ENCODE data around the gene TNKS2.

TNKS2 gene

GRCh38 chr10:91884536-91884935, 86.3 kb downstream of the TNKS2 start:
- no peak for DNase-seq (ENCODE audit: low read depth in 1 of 2, low spot score in 1 of 2)
- TF ChIP-seq GABPA (IDR thresholded peaks at IDR 0.05; ENCODE audit: low read depth) (no peak), POLR2AphosphoS5 (IDR thresholded peaks at IDR 0.05; ENCODE audit: low read depth) (no peak), SPI1 (IDR thresholded peaks at IDR 0.05; ENCODE audit: borderline replicate concordance, low read depth) (no peak), CTCF (IDR thresholded peaks at IDR 0.05; ENCODE audit: insufficient read depth, low read length) (no peak), REST (IDR thresholded peaks at IDR 0.05; ENCODE audit: insufficient replicate concordance, low read depth) (no peak)
- Histone ChIP-seq H3K4me3 (replicated peaks; ENCODE audit: insufficient read depth, low read length) (no peak overlapping the region), H3K27me3 (ENCODE audit: insufficient read depth, poor library complexity, severe bottlenecking) (peaks cover 9% of the 10 kb centered on the region), H3K27ac (replicated peaks) (no peak overlapping the region)

GRCh38 chr10:91885362-91886079, 87.3 kb downstream of the TNKS2 start:
- Histone ChIP-seq H3K27ac (replicated peaks) (no peak overlapping the region), H3K27me3 (ENCODE audit: insufficient read depth, poor library complexity, severe bottlenecking) (peaks cover 9% of the 10 kb centered on the region), H3K4me3 (replicated peaks; ENCODE audit: insufficient read depth, low read length) (no peak overlapping the region)
- TF ChIP-seq POLR2AphosphoS5 (IDR thresholded peaks at IDR 0.05; ENCODE audit: low read depth) (no peak), REST (IDR thresholded peaks at IDR 0.05; ENCODE audit: insufficient replicate concordance, low read depth) (no peak), GABPA (IDR thresholded peaks at IDR 0.05; ENCODE audit: low read depth) (no peak), SPI1 (IDR thresholded peaks at IDR 0.05; ENCODE audit: borderline replicate concordance, low read depth) (no peak), CTCF (IDR thresholded peaks at IDR 0.05; ENCODE audit: insufficient read depth, low read length) (no peak)
- DNase-seq (ENCODE audit: low read depth in 1 of 2, low spot score in 1 of 2), result no peak

- TF ChIP-seq REST (IDR thresholded peaks at IDR 0.05; ENCODE audit: insufficient replicate concordance, low read depth) (no peak), CTCF (IDR thresholded peaks at IDR 0.05; ENCODE audit: insufficient read depth, low read length) (no peak), SPI1 (IDR thresholded peaks at IDR 0.05; ENCODE audit: borderline replicate concordance, low read depth) (no peak), POLR2AphosphoS5 (IDR thresholded peaks at IDR 0.05; ENCODE audit: low read depth) (no peak), GABPA (IDR thresholded peaks at IDR 0.05; ENCODE audit: low read depth) (no peak)
- Histone ChIP-seq H3K27me3 (ENCODE audit: insufficient read depth, poor library complexity, severe bottlenecking) (peaks cover 9% of the 10 kb centered on the region), H3K4me3 (replicated peaks; ENCODE audit: insufficient read depth, low read length) (peak overlapping the region; percentile 51), H3K27ac (replicated peaks) (no peak overlapping the region)
- DNase-seq (ENCODE audit: low read depth in 1 of 2, low spot score in 1 of 2), result no peak
Measured at GRCh38 chr10:91886954-91887271, 88.7 kb downstream of the TNKS2 start.

Data from HL-60 (cell line).